ENCODE measurements around the gene FAM53B.

GRCh38 chr10:124692100-124692446 is 52.1 kb downstream of the FAM53B start:
- no peak for TF ChIP-seq CTCF (IDR thresholded peaks at IDR 0.05)
- no peak for TF ChIP-seq POLR2A (IDR thresholded peaks at IDR 0.05)

Measured in Peyer's patch (tissue), 4 donors.